ENCODE results near the gene IP6K1.
"Not testable (repeated sequence)": the region's sequence is repeated elsewhere in the genome, so short reads cannot be mapped to it uniquely, and the experiment has no call there.

IP6K1 gene

DNA sequence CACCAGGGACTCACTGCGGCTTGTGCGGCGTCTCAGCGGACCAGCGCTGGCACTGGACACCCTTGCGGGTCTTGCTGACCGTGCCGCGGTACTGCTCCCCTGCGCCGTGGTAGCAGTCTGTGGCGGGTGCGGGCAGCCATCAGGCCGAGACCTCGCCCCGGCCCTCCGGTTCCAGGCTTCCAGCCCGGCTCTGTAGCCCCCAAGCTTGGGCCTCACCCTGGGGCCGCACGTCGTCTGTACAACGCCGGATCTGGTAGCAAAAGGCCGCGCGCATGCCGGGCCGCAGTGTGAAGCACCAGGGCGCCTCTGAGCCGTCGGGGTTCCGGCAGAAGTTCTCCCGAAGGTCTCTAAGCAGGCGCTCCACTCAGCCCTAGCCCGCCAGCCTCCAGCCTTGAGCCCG, 100.5 kb downstream of the IP6K1 start:
- not testable (repeated sequence) for DNase-seq

DNA sequence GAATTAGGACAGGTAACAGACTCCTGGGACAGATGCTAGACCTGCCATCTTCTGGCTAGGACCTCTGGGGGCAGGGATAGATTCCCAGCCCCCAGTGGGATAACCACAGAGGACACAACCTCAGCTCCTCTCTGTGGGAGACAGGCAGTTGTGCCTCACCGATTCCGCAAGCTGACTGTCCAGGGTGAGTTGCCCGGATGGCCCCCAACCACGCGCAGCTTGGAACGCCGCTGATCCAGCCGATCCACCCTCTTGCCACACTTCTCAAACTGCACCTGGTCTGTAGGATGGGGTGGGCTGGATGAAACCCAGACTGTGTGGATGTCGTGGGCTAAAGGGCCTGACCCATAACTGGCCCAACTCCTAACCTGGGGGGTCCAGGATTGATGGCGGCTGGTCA, 101.2 kb downstream of the IP6K1 start:
- not testable (repeated sequence) for DNase-seq

DNA sequence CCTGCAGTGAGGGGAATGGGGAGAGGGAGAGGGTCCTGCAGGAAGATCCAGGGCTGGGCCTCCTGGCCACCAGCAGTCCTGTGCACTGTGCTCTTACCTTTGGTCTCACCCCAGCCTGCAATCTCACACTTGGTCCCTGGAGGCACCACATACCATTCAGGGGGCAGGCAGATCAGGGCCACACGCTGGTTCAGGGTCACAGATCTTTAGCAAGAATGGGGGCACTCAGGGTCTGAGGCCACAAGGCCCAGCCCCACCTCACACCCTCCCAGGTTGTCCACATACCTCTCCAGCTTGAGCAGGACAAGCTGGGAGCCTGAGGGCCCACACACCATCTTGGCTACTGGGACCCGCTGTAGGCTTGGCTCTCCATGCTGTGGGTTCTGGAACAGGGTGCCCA, 101.9 kb downstream of the IP6K1 start:
- DNase-seq = not testable (repeated sequence)

DNA sequence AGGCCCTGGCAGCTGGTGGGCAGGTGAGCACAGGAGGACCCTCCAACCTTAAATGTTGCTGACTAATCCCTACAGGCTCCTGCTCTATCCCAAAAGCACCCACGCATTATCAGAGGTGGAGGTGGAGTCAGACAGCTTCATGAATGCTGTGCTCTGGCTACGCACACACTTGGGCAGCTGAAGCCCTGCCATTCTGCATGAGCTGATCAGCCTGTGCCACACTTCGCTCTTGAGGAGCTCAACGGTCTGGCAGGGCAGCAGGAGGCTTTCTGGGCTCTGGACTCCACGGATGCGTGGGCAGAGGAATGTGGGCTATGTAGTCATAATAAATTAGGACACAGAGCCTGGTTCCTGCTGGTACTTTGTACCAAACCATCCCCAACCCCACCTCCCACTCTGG, 103.2 kb downstream of the IP6K1 start:
- DNase-seq = no peak

DNA sequence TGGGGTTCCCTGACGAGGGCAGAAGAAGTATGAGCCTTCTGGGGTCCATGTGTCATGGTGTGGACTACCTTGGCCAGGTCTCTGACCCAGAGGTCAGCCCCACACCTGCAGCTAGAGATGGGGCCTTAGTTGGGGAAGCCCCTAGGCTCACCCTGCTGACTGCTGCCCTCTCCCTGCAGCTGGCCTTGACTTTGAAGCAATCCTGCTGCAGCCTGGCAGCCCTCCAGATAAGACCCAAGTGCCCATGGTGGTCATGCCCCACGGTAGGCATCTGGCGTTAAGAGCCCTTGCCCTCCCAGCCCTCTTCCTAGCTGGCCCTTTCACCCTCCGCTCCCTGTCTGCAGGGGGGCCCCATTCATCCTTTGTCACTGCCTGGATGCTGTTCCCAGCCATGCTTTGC, 104.8 kb downstream of the IP6K1 start:
- no peak for DNase-seq

DNA sequence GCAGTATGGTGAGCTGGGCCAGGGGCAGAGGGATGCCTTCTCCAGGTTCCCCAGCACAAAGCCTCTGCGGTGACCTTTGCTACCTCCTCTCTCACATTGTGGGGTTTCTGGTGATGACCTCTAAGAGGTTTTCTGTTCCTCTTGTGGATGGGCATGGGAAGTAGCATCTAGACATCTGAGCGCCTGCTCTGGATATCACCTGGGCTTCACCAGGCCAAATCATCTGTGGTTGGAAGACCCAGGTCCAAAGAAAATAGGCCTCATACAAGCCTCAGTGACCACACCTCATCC, 105.2 kb downstream of the IP6K1 start:
- DNase-seq = no peak

DNA sequence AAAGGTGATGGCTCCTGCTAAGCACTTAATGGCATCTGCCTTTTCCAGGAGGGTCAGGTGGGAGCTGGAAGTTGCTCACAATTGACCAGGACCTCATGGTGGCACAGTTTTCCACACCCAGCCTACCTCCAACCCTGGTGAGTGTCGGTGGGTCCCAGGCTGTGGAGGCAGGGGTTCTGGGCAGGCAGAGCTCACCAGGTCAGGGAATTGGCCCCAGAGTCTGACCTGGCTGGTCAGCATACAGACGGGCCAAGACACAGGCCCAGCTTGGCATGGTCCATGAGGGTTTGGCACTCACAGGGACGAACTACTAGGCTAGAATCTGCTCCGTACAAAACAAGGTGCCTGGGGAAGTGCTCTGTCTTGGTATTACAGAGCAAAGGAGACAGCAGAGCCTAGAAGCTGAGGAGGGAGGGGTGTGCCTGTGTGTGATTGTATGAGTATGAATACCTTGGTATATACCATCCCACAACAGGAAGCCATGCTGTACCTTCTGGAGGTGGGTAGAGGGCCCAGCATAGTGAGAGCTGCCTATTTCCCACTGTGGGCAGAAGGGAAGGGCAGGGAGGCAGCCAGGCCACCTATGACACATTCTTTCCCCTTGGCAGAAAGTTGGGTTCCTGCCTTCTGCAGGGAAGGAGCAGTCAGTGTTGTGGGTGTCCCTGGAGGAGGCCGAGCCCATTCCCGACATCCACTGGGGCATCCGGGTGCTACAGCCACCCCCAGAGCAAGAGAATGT, 105.7 kb downstream of the IP6K1 start:
- DNase-seq = no peak

DNA sequence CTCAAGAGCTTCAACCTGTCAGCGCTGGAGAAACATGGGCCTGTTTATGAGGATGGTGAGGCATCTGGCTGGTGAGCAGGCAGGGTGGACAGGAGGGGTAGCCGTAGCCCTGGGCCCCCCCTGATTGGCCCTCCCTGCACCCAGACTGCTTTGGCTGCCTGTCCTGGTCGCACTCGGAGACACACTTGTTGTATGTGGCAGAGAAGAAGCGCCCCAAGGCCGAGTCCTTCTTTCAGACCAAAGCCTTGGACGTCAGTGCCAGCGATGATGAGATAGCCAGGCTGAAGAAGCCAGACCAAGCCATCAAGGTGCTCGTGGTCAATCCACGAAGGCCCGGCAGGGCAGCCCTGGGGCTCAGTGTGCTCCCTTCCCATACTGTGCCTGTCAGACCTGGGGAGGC, 110.4 kb downstream of the IP6K1 start:
- DNase-seq = no peak

DNA sequence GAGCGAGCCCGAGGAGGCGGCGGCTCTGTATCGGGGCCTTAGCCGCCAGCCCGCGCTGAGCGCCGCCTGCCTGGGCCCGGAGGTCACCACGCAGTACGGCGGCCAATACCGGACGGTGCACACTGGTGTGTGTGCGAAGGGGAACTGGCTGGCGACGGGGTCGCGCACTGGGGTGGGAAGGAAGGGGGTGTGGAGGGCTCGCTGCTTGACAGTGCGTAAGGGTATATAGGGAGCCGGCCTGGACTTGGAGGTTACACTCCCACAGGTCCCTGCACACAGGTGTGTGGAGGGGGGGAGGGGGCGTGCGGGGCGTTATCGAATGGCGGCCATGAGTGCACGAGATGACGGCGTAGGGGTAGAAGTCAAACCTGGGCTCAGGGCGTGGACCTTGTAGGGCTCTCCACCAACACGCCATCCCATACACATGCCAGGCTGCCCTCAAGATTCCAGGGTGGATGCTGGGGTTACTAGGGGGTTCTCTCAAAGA, 111.8 kb downstream of the IP6K1 start:
- DNase-seq = no peak

Measured in hippocampal formation (tissue), 2 donors.